GM12864 (cell line): ENCODE measurements around the gene TFF3.

Source experiments
- DNase-seq: peaks from one replicate; pipeline ENCODE4 v3.0.0-alpha.2; 2011; ENCODE audit warnings: low read depth
- H3K4me3 ChIP-seq: 2 replicates; pipeline ENCODE4 v1.5.1; 2011; ENCODE audit warnings: mild to moderate bottlenecking, low read depth, low read length, control low read depth
- TF ChIP-seq, protein P1 (sequence below): IDR thresholded peaks from 2 replicates; pipeline ENCODE4 v1.5.1; 2011; ENCODE audit warnings: low read depth, mild to moderate bottlenecking, moderate library complexity, low read length, control low read depth, inconsistent platforms; ENCODE audit errors: missing control alignments

The TFF3 gene

DNA sequence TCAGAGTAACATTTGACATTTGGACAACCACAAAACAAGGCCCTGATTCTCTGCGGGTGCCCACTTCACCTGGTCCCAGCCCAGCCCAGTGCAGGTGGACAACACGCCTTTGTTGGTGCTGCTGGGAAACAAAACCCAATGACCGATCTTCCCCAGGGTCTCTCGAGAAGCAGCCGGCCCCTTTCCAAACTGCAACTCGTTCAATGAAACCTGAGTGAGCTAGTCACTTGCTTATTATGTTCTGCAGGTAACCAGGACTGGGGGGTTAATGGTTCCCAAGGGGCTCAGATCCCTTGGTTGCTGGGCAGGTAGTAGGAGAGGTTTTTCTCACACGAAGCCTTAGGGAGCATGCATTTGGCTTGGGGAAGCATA lies 53.4 kb downstream of the TFF3 start:
- DNase-seq = no peak

More for the DNA sequence above, 53.4 kb downstream of the TFF3 start:
- TF ChIP-seq, protein P1, sequence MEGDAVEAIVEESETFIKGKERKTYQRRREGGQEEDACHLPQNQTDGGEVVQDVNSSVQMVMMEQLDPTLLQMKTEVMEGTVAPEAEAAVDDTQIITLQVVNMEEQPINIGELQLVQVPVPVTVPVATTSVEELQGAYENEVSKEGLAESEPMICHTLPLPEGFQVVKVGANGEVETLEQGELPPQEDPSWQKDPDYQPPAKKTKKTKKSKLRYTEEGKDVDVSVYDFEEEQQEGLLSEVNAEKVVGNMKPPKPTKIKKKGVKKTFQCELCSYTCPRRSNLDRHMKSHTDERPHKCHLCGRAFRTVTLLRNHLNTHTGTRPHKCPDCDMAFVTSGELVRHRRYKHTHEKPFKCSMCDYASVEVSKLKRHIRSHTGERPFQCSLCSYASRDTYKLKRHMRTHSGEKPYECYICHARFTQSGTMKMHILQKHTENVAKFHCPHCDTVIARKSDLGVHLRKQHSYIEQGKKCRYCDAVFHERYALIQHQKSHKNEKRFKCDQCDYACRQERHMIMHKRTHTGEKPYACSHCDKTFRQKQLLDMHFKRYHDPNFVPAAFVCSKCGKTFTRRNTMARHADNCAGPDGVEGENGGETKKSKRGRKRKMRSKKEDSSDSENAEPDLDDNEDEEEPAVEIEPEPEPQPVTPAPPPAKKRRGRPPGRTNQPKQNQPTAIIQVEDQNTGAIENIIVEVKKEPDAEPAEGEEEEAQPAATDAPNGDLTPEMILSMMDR = no peak
- no peak overlapping the region for H3K4me3 ChIP-seq
